Activated CD4-positive, CD25-positive, alpha-beta regulatory T cell (primary cell): Measurements from ENCODE around the gene COL28A1.
"Not testable (repeated sequence)": the region's sequence is repeated elsewhere in the genome, so short reads cannot be mapped to it uniquely, and the experiment has no call there.

Experiments
- DNase-seq, 4 experiments: peaks; one replicate each; lab custom pipeline; 2025; lab: John Stamatoyannopoulos, UW

Gene COL28A1

DNA sequence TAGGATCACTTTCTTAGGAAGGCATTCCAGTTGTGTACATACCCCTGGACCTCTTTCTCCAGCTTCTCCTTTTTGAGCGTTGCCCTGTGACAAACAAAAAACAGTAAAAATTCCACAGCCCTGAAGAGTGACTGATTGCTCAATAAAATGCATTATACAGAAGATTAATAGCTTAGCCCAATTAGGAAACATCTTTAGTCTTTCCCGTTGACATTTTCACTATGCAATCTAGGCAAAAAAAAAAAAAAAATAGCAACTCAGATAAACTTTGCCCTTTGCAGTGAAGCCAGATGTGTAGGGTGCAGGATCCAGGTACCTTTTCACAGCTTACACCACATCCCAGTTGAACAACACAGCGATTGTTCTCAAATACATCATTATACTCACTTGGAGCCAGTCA lies 17.9 kb downstream of the COL28A1 start:
- DNase-seq, result no peak

DNA sequence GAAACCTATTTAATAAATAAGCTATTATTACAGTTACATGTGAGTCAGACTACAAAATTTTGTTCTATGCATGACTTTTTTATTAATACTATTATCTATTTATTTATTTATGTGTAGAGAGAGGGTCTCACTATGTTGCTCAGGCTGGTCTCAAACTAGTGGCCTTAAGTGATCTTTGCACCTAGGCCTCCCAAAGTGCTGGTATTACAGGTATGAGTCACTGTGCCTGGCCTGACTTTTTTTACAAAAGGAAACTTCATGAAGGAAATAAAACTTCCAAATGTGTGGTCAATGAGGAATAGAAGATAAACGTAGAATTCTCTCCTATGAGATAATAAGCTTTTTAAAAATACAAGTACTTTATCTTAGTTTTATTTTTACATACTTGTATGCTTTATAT lies 19.0 kb downstream of the COL28A1 start:
- no peak for DNase-seq

DNA sequence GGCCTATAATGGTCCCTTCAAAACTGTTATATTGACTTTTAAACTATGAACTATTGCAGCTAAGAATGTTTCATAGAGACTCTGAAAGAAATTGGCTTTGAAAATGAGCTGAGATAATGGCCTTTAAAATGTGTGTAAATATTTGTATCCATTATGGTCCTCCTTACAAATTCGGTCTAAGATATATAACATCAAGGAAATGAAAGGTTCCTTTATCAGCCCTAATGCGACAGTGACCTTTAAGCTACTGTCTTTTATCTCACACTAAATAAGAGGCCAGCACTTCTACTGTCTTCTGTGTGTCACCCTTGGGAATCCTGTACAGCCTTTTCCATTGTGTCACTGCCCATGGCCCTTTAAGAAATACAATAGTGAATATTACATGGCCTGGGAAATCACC lies 19.5 kb downstream of the COL28A1 start:
- no peak for DNase-seq

DNA sequence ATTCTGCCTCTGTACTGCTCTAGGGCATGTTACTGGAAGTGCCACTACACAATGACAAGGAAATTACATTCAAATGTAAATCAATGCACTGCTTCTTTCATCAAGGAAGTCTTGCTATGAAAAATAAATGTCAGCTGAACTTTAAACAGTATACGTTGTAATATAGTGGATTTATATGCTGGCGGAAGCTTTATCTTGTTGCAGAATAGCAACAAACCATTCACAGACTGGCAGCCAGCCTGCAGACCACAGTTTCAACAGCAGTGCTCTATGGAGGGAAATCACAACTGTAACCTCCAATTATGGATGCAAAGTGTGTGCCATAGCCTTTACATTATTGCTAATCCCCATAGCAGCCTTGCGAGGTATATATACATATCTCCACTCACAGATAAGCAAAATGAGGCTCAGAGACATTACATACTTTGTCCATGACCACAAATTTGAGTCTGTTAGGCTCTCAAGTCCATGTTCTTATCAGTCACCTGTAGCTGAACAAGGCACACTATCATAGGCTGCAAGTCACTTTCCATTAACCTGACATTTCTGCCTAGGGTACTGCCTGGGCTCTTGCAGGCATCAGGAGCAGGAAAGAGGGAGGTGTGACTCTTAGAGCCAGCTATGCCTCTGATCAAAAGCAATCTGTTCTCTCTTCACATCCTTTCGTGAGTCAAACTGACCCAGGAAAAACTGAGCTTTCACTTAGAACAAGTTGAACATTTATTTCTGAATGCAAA lies 22.6 kb downstream of the COL28A1 start:
- no peak for DNase-seq

DNA sequence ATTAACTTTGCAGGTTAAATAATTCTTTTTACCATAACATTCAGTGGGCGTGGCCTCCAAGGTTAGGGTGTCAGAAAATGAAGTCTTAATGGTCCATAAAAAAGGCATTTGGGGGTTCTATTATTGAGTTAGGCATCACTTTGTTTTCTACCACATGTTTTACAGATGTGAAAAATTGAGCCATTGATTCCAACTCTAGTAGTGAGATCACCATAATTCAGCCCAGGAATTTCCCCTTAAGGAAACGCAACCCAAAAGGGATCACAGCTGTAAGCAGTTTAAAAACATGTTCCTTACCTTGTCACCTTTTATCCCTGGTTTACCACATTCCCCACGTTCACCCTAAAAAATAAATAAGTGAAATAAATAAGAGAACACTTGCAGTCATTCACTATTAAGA lies 24.9 kb downstream of the COL28A1 start:
- DNase-seq, result no peak

DNA sequence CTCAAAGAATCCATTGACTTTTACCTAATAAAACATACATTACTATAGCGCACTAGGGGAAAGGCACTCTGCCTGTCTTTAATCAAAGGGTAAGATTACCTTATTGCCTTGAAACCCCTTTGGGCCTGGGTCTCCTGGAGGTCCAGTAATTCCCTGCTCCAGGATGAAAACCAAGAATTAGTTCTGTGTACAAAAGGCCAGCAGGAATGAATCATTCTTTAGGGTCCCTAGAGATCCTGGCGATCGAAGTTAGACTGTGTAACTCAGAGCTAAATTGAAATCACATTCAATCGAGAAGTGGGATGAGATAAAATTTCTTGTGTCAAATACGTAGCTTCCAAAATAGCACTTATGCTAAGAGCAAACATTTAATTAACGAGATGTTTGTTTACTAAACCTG lies 29.8 kb downstream of the COL28A1 start:
- DNase-seq, result no peak

DNA sequence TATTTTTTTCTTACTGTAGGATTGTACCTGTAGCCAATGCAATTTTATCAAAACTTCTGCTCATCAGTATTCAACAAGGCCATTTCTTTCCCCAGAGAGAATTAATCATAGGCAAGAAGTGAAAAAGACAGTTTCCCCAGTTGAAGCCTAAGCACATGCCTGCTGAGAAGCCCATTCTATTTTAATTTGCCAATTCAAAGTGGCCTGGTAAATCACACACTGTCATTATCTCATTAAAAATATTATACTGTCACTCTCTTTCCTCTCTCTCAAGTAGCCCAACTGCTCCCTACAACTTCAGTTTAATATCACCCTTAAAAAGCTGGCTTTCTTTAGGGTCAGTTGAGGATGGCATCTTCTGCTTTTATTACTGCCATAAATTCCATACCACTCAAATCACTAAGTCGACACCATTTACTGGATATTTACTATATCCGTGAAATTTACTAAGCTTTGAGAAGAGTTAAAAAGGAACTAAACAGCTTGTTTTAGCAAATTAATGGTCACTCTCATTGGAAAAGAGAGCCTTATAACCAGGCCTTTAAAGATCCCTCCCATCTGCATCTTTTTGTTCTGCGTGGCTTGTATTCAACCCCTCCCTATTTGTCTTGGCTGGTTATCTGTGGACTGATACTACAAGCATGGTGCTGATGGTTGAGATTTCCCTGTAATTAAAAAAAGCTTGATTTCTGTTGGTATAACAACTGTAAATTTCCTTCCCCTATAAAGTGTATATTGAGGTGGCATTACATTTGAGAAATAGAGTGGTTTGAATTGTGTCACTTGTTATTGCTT lies 30.6 kb downstream of the COL28A1 start:
- no peak for DNase-seq

DNA sequence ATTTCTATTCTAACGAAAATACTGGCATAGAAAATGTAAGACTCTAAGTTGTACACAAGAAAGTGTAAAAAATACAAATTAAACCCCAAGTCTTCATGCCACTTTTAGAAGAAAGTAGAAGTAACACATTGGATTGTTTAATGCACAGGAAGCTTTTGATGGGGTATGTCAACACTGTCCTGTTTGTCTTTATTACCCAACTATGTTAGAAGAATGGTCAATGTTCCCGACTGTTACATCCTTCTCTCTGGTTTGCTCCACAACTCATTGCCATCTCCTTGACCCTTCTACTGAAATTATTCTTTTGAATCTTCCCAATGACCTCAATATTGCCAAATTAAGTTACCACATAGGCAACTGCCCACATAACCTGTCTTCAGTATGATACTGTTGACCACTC lies 35.8 kb downstream of the COL28A1 start:
- no peak for DNase-seq

DNA sequence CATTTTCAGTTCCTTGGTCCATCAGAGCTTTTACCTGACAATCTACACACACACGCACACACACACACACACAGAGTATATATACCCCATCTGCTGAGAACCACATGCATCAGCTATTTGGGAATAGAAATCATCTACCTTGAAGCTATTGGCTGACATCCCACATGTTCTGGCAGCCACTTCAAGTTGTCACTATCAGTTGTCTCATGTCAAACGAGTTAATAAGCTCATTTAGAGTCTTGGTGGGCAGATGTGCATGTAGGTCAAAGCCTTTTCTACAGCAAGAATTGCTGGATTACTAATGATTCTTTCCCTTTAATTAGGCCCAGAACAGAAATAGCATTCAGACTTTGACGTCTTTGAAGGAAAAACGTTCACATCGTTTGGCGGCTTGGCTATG lies 36.8 kb downstream of the COL28A1 start:
- no peak for DNase-seq

DNA sequence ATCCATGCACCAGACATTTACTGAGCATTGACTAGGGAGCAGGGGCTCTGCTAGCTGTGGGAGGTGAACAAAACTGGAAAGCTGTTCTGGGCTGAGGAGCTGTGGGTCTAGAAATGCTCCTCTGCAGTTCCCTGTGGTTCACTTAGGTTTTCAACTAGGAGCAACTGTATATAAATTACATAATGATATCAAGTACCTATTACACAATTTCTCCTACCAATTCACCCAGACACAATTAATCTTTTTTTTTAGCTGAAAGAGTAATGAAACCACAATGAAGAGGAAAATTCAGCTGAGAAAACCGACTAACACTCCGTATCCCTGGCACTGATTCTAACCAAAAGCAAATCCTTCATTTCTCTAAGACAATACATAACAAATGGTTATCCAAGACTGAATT lies 39.4 kb downstream of the COL28A1 start:
- DNase-seq, result no peak

DNA sequence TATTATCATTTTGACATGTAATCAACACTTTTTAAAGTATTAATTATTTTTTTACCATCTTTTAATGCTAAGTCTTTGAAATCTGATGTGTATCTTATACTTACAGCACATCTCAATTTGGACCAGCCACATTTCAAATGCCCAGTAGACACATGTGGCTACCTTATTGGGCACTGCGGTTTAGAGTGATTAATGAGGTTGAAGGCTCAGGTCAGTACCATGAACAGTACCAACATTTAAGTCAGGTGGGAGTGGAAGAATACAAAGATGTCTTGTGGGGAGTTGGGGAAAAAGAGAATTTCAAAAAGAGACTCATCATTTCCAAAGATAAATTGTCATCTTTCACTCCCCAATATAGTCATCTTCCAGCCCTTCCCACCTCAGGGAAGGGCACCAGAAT lies 40.5 kb downstream of the COL28A1 start:
- no peak for DNase-seq

DNA sequence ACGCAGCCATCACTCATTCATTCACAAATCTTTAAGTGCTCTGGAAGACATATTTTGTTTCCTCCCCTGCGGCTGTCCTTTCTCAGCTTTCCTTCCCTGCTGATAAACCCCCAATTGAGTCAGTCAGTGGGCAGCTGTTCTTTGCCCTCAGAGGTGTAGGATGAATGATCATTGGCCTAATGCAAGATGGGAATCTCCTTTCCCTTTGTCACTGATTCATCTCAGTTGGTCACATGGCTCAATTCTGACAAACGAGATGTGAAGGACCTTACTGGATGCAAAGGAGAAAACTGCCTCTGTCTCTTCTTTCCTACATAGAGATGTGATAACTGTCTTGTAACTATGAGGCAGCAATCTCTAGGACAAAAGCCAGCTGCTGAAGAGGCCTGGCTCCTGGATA lies 44.6 kb downstream of the COL28A1 start:
- DNase-seq, result no peak

DNA sequence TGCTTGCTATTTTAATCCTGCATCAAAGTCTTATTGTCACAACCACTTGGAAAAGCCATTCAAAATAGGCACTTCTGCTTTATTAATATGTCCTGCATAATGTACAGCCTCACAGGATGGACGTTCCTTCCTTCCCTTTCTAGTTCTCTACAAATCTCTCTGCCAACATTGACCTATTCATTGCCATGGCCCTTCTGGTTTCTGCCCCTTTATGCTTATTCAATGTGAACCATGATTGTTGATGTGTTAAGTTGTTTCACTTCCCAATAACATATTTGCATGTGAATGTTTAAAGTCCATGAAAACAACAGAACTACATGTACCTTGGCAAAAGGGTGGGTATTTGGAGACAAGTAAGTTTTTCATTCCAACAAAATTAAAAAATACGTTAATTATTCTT lies 45.7 kb downstream of the COL28A1 start:
- DNase-seq, result no peak

DNA sequence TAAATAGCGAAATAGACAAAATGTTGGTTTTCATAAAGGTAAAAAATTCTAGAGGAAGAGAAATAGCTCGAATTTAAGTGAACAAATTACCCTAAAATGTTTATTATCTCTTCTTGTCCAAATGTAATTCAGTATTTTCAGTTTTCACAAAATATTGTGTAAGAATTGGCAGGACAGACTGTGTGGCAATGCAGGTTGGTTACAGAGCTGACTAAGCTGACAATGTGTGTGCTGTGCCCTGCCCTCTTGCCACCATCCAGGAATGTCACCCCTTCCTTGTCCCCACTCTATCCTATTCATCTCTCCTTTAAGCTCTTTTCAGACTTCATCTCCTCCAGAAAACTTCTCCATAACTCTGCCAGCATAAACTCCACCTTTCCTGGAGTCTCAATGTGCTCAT lies 46.1 kb downstream of the COL28A1 start:
- DNase-seq, result no peak

DNA sequence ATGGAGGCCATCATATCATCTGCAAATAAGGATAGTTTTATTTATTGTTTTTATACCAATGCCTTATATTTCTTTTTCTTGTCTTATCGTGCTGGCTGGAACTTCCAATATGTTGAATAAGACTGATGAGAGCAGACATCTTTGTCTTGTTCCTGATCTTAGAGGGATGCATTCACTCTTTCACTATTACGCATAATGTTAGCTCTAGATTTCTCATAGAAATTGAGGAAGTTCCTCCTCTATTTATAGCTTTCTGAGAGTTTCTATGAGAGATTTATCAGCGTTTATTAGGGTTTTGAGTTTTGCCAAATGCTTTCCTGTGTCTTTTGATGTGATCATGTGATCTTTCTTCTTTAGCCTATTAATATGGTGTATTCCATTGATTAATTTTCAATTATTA lies 49.3 kb downstream of the COL28A1 start:
- DNase-seq, result no peak

DNA sequence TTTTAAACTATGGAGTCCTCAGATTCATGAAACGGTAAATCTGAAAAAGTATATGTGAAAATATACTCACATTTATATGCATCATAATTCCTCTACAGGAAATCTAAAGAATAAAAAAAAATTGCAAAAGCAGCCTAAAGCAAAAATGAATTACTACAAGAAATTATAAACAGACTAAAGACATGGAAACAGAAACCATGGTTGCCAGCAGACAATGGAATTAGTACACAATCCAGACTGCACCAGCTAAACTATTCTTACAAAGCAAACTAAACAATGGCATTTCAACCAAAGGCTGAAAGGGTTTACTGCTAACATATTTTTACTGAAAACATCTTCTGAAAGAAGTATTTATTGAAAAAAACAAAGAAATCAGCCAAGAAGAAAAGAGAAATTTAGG lies 51.6 kb downstream of the COL28A1 start:
- no peak for DNase-seq

DNA sequence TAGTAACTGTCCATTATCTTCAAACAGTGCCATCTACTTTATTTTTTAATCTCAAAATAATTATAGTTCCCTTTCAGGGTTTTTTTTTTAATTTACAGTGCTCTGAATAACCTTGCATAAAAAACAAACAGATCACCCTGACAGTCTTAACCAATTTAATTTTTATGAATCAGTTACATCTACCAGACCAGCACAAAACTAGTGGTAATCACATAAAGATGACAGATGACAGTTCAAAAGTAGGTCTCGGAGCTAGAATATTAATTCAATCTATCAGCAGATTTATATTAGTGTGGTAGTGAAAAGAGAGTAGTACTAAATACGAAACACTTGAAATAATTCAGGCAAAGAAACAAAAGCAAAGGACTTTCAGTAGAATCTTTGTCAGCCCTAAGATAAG lies 53.9 kb downstream of the COL28A1 start:
- no peak for DNase-seq

DNA sequence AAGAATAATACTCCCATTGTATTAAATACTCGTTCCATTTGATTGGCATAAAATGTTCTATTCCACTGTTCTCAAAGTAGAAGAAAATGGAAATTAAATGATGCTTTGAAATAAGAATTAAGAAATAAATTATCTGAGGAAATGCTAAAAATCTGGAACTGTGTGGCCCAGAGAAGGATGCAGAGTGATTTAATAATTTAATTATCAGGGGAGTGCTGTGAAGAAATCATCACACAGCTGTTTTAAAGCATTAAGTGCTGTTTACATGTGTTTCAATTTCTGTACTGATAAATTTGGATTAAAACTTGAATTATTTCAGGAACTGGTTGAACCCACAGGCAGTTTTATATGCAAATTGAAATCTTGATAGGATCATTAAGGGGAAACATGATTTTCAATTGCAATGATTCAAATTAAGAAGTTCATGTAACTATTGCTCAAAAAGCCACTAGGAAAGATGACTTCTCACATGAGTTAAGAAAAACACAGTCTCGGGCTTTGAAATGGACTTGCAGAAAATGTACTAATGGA lies 56.3 kb downstream of the COL28A1 start:
- no peak for DNase-seq

DNA sequence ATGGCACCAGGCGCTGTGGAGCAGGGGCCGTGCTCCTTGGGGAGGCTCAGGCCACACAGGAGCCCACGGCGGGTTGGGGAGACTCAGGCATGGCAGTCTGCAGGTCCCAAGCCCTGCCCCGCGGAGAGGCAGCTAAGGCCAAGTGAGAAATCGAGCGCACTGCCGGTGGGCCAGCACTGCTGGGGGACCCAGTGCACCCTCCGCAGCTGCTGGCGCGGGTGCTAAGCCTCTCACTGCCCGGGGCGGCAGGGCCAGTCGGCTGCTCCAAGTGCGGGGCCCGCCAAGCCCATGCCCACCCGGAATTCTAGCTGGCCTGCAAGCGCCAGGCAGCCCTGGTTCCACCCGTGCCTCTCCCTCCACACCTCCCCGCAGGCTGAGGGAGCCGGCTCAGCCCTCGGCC lies 57.1 kb downstream of the COL28A1 start:
- DNase-seq, result no peak

DNA sequence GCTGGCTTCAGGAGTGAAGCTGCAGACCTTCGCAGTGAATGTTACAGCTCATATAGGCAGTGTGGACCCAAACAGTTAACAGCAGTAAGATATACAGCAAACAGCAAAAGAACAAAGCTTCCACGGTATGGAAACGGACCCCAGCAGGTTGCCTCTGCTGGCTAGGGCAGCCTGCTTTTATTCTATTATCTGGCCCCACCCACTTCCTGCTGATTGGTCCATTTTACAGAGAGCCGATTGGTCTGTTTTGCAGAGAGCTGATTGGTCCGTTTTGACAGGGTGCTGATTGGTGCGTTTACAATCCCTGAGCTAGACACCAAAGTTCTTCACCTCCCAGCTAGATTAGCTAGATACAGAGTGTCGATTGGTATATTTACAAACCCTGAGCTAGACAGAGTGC lies 58.0 kb downstream of the COL28A1 start:
- DNase-seq, result not testable (repeated sequence)

DNA sequence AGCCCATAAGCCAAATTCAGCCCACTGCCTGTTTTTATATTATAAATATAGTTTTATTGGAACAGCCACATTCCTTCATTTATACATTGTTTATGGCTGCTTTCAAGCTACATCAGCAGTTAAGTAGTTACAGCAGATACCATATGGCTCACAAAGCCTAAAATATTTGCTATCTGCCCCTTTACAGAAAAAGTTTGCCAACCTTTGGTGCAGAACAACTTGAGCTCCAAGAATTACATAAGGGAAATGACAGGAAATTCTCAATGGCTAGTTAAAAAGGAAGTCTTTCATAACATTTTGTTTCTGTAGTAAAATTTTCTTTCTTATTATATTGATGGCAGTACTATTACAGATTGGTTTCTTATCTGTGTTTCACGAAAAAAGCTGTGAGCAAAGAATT lies 59.3 kb downstream of the COL28A1 start:
- DNase-seq, result no peak

DNA sequence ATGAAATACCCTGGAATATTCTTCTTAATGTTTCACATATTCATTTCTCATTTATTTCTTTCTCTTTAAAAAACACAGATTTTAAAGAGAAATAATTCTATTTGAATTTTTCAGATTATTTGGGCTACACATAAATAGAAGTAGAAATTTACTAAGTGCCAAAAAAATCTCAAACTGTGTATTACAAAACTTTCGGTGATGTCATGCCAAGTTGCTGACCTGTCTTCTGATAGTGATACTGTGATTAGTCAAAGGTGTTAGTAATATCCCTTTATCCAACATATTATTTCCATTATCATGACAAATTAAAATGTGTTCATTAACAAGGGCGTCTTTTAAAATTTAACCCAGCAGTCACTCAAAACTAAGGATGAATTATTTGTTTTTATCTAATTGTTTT lies 60.1 kb downstream of the COL28A1 start:
- no peak for DNase-seq

DNA sequence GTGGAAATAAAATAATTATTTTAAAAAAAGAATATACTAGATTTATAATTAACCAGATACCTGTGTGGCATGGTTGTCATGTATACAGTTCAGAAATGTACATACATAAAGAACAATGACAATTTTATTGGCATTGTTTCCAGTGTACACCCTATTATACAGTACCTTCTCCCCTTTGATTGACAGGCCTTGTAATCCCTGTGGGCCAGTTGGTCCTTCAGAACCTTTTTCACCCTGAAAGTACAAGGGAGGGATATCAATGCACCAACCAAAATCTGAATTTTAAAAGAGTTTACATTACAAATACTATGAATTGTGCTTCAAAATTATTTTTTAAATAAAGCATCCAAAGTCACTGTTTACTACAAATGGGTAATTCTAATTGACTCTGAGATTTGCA lies 61.2 kb downstream of the COL28A1 start:
- DNase-seq, result no peak
